ENCODE data around the gene MYL6.
A peak's percentile ranks its signal among the peaks of the same experiment; 100 is the strongest.

The MYL6 gene

DNA sequence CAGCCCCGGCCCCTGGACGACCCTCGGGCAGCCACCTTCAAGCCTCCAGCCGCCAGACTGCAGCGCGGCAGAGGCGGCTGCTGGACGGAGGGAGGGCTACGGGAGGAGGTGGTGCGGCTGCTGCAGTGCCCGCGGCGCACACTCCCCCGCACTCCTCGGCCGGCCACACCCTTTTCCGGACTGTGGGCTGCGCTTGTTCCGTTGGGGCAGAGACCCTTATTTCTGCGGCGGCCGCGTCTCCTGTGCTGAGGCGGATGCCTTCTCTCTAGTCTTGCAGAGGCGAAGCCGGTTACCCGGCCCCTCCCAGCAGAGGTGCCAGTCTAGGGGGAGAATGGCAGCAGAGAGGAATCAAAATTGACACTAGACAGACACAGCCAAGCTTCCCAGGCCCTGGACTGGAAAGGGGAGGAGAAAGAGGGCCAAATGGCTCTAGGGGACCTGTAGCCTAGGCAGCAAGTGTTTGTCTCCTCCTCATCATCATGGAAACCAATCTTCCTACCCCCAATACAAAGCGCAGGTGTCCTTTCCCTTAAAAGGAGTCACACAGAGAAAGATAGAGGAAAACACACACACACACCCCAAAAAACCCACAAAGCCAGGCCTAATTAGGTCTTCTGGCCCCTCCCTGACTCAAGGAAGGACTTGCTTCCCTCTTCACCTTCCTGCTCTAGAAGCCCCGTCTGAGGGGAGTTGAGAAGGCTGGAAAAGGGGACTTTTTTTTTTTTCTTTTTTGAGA, 28.8 kb upstream of the MYL6 start:
- peak; percentile 62 for DNase-seq (ENCODE audit: low read depth)

DNA sequence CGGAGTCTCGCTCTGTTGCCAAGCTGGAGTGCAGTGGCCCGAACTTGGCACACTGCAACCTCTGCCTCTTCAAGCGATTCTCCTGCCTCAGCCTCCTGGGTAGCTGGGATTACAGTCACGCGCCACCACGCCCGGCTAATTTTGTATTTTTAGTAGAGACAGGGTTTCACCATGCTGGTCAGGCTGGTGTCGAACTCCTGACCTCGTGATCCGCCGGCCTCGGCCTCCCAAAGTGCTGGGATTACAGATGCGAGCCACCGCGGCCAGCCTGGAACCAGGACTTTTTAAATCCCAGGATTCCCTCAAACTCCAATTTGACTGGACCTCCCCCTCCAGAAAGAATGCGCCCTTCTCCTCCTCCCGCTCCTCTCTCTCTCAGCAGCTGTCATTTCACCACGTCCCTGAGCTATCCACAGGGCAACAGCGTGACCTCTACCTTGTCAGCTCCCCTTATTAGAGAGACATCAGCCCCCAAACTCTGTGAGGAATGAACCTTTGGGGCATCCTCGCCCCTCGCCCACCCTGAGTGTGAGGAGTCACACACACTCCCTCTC, 28.1 kb upstream of the MYL6 start:
- no peak for DNase-seq (ENCODE audit: low read depth)

DNA sequence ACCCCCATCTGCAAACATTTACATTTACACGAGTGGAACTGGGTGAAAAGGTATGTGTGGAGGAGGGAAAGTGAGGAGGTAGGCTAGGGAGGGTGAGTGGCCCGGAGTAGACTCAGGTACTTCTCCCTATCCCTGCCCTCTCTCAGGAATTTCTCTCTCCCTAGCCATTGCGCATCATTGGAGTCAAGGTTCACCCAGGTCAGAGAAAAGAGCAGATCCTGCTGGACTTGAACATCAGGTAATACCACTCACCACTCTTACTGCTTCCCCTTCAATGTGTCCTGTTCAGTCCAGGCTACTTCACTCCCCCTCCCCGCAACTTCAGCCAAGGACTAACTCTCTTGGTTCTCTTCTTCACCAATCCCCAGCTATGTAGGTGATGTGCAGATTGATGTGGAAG, 27.3 kb upstream of the MYL6 start:
- DNase-seq (ENCODE audit: low read depth): no peak

DNA sequence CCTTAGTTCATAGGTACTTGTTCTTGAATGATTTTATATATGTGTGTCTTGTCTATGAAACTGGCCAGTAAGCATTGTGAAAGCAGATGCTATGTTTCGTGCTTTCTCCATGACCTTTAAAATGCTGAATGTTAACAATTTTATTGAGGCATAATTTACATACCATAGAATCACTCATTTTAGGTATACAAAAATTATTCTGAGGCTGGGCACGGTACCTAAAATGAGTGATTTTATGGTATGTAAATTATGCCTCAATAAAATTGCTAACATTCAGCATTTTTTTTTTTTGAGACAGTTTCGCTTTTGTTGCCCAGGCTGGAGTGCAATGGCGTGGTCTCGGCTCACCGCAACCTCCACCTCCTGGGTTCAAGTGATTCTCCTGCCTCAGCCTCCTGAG, 23.3 kb upstream of the MYL6 start:
- DNase-seq (ENCODE audit: low read depth): no peak

DNA sequence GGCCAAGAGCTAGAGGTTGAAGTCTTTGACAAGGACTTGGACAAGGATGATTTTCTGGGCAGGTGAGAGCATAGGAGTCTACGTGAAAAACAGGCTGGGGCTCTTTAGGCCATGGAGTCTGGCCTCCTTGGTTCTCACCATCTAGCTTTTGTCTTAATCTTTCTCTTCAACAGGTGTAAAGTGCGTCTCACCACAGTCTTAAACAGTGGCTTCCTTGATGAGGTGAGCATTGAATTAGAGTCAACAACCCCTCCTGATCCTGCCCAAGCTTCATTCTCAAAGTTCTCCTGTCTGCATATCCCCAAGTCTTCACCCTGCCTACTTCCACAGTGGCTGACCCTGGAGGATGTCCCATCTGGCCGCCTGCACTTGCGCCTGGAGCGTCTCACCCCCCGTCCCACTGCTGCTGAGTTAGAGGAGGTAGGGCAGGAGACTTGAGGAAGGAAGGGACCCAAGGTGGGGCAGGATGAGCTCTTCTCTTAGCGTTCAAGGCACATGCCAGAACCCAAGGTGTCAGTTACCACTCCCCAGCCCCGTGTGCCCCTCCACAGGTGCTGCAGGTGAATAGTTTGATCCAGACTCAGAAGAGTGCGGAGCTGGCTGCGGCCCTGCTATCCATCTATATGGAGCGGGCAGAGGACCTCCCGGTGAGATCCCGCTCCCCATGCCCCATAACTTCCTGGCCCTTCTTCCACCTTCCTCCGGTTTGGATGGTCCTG, 20.1 kb upstream of the MYL6 start:
- no peak for DNase-seq (ENCODE audit: low read depth)

DNA sequence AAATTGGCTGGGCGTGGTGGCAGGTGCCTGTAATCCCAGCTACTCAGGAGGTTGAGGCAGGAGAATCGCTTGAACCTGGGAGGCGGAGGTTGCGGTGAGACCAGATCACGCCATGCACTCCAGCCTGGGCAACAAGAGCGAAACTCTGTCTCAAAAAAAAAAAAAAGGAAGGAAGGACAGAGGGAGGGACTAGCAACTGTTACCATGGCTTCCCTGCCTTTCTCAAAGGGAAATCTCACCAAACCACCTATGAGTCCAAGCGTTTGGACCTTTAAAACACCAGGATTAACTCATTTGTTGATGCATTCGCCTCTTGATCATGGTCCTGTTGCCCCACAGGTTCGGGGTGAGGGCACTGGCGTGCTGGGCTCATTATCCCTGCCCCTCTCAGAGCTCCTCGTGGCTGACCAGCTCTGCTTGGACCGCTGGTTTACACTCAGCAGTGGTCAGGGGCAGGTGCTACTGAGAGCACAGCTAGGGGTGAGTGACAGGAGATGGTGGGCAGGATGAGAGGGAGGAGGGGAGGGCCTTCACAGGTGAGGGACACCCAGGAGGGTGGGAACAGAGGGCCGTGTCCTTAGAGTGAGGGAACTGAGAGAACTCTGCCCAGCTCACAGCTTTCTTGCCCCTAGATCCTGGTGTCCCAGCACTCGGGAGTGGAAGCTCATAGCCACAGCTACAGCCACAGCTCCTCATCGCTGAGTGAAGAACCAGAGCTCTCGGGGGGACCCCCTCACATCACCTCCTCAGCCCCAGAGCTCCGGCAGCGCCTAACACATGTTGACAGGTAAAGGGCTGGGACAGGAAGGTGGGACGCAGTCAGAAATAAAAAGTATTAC, 16.0 kb upstream of the MYL6 start:
- DNase-seq (ENCODE audit: low read depth): no peak

DNA sequence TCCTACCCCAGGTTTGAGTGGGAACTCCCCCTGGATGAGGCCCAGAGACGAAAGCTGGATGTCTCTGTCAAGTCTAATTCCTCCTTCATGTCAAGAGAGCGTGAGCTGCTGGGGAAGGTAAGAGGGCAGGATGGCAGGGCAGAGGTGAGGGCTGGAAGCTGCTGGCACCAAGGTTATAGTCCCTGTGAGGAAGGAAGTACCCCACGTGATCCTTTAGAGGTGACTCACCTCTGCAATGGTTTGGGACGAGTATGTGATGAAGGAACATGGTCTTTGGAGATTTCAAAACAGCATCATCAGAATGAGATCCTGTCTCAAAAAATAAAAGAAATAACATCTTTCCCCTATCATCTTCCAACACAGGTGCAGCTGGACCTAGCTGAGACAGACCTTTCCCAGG, 14.9 kb upstream of the MYL6 start:
- DNase-seq (ENCODE audit: low read depth): no peak

DNA sequence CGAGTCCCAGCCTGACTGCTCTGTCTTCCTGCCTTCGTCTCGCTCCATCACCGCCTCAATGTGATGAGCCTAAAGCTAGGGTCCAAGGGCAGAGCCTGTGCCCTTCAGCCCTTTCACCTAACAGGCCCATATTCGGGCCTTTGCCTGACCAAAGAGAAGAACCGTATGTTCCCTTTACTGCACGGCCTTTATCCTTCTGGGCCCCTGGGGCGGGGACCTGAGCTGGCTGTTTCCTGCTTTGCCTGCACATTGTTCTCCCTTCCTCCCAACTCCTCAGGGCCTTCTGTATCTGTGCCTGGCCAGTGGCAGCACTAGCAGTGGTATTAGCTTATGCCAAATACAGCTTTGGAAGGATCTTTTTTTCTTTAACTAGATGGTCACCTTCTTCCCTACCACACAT, 14.3 kb upstream of the MYL6 start:
- no peak for DNase-seq (ENCODE audit: low read depth)

DNA sequence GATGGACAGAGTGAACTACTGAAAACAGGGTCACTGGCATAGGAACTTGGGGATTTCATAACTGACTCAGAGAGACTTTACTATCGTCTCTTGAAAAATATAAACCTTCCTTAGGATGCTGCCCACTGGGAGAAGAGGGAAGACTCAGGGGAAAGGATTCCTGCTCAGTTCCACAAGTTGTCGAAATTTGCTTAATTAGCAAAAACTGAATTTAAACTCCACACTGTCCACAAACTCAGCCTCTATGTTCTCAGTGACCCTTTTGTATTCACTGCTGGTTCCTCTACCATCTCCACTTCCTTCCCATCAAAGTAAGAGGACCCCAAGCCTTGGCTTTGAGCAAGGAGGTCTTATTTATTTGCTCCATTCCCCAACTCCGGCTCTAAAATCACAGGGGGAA, 12.9 kb upstream of the MYL6 start:
- no peak for DNase-seq (ENCODE audit: low read depth)

DNA sequence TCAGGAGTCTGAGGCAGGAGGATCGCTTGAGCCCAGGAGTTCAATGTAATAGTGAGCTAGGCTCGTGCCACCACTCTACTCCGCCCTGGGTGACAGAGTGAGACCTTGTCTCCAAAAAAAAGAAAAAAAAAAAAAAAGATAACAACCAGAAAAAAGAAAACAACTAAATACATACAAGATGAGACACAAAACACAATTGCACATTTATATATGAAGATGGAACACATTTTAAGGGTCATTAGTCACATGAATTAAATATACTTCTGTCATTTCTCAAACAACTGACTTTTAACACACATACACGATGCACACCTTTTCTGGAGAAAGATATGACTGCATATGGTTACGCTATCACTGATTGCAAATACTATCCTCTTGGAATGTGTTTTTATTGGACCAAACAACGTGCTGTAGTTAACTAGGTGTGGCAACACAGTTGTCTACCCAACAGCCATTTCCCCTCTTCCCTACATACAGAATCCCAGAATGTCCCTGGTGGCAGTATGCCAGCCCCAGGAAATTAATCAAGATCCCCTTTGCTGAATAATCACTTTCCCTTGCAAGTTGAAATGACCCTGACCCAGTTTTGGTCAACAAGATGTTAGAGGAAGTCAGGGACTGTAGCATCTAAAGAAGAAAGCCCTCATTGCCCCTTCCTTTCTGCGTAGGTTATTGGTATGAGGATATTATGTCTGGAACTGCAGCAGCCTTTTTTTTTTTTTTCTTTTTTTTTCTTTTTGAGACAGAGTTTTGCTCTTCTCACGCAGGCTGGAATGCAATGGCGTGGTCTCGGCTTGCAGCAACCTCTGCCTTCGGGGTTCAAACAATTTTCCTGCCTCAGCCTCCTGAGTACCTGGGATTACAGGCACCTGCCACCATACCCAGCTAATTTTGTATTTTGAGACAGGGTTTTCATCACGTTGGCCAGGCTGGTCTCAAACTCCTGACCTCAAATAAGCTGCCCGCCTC, 11.4 kb upstream of the MYL6 start:
- no peak for DNase-seq (ENCODE audit: low read depth)

DNA sequence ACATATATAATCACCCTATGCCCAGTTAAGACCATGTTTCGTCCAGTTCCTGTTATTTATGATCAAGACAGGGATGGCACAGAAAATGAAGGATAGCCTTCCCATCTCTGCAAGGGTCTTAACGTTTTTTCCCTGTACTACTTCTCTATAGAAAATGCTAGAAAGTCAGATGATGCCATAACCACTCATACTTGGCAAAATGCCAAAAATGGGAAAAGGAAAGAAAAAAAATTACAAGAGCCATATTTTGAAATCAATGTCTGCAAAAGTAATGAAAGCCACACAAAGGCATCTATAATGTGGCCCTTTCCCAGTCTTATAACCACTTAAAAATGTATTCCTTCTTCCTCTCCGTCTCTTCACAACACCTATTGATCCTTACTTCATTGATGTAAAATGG, 7.6 kb upstream of the MYL6 start:
- no peak for DNase-seq (ENCODE audit: low read depth)

DNA sequence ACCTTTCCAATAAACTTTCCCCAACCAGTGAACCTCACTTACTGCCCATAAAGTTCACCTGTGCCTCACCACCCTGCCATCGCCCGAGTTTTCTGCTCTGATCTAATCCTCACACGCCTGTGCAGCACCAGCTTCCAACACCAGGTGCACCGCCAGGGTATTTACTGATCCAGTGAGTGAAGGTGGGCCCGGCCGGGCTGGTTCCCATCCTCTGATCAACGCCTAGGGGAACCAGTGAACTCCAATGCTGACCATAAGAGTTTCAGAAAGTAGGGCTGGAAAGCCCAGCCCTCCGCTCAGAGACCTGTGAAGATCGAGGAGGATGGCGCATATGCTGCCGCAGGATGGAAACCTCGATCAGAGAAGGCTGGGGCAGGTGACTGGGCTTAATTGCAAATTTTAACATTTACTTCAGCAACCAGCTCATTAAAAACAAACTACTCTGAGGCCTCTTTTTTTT, 6.5 kb upstream of the MYL6 start:
- DNase-seq (ENCODE audit: low read depth): peak; percentile 64

DNA sequence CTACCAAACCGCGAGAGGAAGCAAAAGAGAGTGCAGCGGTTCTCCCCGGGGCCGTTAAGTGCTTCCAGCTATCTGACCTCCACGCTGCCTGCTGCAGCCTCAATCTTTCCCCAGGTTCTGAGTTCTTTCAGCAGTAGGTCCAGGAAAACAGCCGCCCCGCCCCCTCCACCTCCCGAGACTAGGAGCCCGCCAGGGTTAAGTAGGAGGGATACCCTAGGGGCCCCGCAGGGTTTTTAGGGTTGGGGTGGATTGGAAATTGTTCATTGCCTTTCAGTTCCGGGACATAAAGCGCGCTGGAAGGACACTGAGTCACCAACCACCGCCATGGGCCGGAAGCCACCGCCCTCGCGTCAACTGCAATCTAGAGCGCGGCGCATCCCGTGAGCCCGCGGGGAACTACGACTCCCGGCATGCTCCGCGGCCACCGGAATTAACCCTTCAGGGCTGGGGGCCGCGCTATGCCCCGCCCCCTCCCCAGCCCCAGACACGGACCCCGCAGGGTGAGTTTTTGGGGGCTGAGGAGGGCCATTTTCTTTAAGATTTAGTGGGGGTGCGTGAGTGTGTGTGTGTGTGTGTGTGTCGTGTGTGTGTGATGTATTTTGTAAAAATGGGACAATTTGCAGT, 5.9 kb upstream of the MYL6 start, which contains the start of gene MYL6B:
TSS of gene MYL6B (plus strand) at position 456 of the 624 bp plus-strand sequence. CDS start 1,332 bp downstream, outside the sequence.
- DNase-seq (ENCODE audit: low read depth): peak; percentile 94

DNA sequence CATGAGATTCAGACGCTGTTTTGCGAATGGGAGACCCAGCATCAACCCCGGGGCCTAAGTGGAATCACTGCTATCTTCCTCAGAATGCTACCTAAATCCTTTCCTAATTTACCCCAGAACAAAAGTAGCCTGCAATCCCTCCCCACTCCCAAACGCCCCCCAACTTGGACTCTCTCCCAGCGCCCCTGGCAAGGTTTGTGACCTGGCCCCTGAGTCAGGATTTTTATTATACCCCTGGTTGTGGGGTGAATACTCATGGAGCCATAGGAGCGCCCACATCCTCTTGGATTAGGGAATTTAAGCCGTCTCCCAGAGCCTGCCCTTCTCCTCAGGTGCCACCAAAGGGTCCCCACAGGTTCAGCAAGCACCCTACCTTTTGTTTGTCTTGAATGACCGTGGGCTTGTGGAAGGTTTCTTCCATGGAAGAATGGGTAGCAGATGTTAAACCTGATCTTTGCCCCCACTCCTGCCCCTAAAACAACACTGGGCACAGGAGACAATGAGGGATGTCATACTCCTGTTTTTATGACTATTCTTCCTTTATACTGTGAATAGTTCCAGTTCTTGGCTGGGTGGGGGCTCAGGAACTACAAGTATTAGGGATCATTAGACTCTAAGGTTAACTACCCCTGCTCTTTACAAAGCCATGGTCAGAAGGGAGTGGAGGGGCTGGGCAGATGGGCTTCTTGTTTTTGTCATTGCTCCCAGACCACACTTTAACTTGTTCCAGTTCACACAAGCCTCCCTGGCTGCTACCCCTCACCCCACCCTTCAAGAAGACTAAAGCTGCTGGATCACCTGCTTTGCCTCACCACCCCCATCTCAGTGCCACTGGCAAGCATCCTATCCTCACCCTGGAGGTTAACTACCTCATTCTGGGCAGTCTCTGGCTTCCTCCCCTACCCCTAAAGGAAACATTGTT, 5.1 kb upstream of the MYL6 start:
- no peak for DNase-seq (ENCODE audit: low read depth)

DNA sequence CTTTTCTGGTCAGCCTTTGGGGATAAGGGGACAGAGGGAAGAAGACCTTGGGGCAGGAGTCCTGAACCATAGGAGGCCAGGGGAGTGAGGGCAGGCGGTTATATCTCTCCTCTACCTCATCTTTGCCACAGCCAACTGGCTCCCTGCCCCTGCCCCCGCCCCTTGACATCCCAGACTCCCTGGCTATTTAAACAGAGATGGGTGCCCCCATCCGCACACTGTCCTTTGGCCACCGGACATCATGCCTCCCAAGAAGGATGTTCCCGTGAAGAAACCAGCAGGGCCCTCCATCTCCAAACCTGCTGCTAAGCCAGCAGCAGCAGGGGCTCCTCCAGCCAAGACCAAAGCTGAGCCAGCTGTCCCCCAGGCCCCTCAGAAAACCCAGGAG, 4.5 kb upstream of the MYL6 start:
- DNase-seq (ENCODE audit: low read depth): no peak

DNA sequence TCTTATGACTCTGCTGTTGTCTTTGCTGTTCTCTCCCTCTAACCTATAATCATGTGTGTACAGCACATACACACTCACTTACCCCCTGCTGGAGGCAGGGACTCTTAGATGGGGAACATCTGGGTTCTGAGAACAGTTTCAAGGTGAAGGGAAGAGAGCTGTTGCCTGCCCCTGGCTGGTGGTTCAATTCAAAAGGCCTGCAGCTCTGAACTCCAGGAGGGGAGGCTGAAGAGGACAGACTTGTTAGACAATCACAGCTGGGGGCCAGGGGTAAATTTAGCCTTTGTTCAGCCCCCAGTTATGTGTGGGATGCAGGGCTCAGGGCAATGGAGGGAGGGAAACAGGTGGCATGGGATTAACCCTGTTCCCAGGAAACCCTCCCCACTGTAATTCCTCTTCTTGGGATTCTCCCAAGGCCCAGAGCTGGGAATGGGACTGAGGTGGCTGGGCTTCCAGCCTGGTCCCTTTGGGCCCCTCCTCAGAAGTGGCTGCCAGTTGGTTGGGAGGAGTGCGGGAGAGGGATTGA, 3.9 kb upstream of the MYL6 start:
- no peak for DNase-seq (ENCODE audit: low read depth)

DNA sequence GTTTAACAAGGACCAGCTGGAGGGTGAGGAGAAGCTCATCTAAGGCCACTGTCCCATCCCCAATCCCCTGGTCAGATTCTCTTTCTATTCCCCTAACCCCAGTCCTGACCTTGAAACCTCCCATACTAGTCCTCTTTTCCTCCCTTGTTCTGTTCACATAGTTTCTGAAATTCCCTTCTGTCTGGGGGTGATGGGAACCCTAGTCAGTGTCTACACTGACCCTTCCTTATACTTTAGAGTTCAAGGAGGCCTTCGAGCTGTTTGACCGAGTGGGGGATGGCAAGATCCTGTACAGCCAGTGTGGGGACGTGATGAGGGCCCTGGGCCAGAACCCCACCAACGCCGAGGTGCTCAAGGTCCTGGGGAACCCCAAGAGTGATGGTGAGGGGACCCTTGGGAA, 3.3 kb upstream of the MYL6 start:
- DNase-seq (ENCODE audit: low read depth): no peak

DNA sequence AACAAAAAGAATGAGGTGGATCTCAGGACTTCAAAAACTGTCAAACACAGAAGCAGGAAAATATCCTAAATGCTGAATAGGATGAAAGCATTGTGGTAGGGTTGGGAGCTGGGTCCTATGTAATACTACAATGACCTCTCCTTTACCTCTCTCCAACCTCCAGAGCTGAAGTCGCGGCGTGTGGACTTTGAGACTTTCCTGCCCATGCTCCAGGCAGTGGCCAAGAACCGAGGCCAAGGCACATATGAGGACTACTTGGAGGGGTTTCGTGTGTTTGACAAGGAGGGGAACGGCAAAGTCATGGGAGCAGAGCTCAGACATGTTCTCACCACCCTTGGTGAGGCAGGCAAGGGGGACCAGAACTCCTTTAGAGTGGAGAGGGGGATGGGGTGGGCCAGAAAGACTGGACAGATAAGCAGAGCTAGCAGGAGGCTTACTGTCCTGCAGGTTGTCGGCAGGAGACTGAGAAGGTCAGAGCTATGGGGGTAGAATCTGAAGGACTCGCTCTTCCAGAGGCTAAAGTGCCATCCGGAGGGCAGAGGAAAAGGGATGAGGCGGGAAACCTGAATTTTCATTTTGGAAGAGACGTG, 2.8 kb upstream of the MYL6 start:
- no peak for DNase-seq (ENCODE audit: low read depth)
